HG02763 (cell line): ENCODE data around the gene NBDY.
"Not testable (repeated sequence)": the region's sequence is repeated elsewhere in the genome, so short reads cannot be mapped to it uniquely, and the experiment has no call there.

ENCODE experiments used
- ATAC-seq: cut with Tn5 transposase; IDR thresholded peaks from one replicate; pipeline ENCODE4 v1.9.1; 2021; ENCODE audit warnings: mild to moderate bottlenecking, moderate library complexity; ENCODE audit not compliant: unreplicated experiment

The NBDY gene

DNA sequence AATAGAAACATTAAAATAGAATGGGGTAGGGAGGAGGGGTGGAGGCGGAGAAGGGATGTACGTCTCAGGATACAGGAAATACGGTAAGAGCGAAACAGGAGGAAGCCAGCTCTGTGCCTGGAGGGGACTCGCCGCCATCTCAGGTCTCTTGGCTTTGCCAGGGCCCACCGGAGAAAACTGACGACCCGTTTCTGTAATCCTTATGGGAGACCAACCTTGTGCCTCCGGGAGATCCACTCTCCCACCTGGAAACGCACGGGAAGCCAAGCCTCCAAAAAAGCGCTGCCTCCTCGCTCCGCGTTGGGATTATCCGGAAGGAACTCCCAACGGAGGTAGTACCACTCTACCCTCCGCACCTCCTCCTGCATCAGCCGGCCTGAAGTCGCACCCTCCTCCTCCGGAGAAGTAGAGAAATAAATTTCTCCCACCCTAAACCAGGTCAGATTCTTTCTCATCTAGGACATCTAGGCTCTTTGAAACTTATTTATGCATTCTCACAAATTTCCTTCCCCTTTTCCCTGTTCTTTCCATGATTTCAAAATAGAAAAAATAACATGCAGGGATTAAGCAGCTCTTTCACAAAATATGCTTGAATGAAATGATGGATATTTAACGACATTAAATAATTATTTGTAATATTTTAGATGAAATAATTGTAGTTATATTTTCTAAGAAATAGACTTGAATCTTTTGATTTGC lies at the start of gene NBDY:
Gene NBDY (plus strand): TSS at position 92 of the 699 bp plus-strand sequence. CDS start 111 bp downstream, at position 203.
- ATAC-seq, result peak; percentile 61

DNA sequence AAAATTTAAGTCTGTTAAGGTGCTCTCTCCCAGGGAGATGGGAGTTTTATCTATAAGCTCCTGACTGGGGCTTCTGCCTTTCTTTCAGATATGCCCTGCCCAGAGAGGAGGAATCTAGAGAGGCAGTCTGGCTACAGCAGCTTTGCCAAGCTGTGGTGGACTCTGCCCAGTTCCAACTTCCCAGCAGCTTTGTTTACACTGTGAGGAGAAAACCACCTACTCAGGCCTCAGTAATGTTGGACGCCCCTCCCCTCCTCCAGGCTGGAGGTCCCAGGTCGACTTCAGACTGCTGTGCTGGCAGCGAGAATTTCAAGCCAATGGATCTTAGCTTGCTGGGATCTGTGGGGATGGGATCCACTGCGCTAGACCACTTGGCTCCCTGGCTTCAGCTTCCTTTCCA lies 24.5 kb upstream of the NBDY start:
- ATAC-seq, result not testable (repeated sequence)

- ATAC-seq, result no peak
Measured at GRCh38 chrX:56726605-56727004, 2.4 kb upstream of the NBDY start.

DNA sequence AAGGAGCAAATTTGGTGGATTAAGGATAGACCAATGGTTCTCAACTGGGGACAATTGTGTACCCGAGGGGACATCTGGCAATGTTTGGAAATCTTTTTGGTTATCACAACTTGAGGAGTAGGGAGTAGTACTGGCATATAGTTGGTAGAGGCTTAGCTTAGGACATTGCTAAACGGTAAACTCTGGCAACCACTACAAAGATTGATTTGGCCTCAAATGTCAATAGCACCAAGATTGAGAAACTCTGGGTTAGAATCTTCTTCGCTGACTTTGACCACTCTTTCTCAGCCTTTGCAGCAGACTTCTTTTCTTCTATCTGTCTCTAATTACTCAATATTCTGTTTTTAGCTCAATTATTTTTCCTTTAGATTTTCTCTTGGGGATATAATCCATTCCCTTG lies 1.5 kb upstream of the NBDY start:
- no peak for ATAC-seq

GRCh38 chrX:56728321-56728720 lies 722 bp upstream of the NBDY start:
- ATAC-seq, result no peak

GRCh38 chrX:56728752-56729151 lies 291 bp upstream of the NBDY start:
- peak; percentile 45 for ATAC-seq

GRCh38 chrX:56733459-56734046 lies 4.5 kb downstream of the NBDY start:
- ATAC-seq, result peak; percentile 43

DNA sequence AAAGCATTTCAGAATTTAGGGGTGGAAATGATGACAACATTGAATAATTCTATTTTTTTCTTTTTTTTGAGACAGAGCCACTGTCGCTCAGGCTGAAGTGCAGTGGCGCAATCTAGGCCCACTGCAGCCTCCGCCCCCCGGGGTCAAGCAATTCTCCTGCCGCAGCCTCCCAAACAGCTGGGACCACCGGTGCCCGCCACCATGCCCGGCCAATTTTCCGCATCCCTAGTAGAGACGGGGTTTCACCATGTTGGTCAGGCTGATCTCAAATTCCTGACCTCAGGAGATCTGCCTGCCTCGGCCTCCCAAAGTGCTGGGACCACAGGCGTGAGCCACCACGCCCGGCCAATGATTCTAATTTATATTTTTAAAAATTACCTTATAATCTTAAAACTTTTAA lies 7.2 kb downstream of the NBDY start:
- no peak for ATAC-seq

DNA sequence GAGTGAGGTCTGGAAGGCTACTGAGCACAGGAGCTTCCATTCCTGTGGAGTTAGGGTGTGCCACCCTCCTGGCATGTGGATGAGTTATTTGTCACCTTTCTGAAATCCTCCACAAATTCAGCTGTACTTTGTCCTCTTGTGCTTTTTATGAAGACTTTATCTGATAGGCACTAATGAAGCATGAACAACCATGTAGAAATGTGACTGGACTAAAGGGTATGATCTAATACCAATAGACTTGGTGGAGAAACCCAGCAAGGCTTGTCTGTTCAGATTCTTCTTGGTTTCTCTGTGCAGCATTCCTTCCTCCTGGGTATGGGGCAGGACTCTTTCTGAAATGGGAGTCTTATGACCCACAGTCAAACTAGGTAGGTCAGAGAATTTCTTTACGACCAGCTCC lies 9.6 kb downstream of the NBDY start:
- ATAC-seq, result no peak

- ATAC-seq, result no peak
Measured at GRCh38 chrX:56744996-56745395, 16.0 kb downstream of the NBDY start.

DNA sequence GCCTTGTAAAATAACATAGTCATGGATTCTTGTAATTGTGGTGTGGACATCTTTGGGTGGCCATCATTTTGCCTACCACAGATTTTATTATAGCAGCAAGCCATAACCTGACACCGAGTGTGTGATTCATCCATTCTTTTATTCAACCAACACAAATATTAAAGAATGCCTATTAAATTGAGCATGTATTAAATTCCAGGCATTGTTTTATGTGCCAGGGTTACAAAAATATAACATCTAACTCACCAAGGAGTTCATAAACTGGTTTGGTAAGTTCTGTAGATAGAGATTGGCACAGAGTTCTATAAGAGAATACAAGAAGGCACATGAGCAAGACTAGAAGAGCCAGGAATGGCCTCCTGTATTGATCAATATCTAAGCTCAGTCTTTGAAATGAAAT lies 18.0 kb downstream of the NBDY start:
- ATAC-seq, result no peak

DNA sequence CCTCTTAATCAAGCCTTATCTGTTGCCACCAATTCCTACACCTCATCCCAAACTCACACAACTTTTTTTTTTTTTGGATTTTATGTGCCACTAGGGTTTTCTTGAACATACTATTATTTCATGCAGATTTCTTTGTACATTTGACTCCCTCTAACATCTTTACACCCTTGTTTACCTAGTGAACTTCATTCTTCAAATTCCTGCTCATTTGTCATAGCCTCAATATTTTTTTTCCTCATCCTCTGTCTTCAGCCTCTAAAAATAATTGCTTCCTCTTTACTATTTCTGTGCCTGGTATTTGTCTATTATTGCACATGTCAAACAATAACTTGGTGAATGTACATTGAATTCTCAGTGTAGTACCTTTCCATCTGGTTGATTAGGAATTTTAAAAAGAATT lies 22.0 kb downstream of the NBDY start:
- ATAC-seq, result no peak

- no peak for ATAC-seq
Measured at GRCh38 chrX:56757327-56757726, 28.3 kb downstream of the NBDY start.

GRCh38 chrX:56758456-56758855 lies 29.4 kb downstream of the NBDY start:
- no peak for ATAC-seq

DNA sequence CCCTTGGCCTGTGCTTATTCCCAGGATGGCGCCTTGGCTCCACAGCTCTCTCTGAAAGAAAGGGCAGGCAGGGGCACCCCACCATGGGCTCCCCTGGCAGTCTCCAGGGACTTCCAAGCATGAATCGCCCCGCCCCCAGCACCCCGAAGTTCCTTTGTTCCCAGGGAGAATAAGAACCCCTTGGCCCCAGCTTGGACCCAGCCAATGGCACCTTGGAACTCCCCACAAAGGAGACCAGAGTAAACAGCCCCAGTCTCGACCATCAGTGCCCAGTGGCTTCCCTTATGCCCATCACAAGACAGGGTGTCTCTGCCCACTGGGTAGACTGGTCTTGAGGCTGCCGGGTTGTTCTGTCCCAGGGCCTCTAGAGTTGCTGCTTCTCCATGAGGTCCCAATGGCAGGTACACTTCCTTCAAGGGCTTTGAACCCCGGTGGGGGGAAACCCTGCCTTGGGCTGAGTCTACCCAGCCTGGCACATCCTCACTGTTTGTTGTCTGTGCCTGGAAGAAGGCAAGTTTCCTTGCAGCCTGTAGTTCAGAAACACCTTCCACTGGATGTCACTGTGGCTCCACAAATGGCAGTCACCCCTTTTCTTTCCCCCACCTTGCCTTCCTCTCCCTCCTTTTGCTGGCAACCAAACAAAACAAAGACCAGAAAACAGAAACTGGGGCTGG lies 30.8 kb downstream of the NBDY start:
- no peak for ATAC-seq

- ATAC-seq, result not testable (repeated sequence)
Measured at GRCh38 chrX:56760410-56761124, 31.5 kb downstream of the NBDY start.

- ATAC-seq, result no peak
Measured at GRCh38 chrX:56761167-56761566, 32.1 kb downstream of the NBDY start.

DNA sequence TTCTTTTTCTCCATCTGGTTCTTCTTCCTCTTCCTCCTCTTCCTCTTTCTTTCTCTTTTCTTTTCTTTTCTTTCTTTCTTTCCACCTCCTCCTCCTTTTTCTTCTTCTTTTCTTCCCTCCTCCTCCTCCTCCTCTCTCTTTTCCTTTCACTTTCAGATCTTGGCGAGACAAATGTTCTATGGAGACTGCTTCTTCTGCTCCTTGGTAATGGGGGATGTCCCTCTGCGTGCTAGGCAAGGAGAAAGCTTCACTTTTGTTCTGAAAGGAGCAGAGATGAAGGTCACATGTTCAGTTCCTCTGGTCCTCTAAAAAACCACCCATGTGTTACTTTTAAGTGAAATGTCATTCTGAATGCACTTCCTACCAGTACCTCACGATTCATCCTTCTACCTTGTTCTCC lies 33.2 kb downstream of the NBDY start:
- peak; percentile 22 for ATAC-seq

DNA sequence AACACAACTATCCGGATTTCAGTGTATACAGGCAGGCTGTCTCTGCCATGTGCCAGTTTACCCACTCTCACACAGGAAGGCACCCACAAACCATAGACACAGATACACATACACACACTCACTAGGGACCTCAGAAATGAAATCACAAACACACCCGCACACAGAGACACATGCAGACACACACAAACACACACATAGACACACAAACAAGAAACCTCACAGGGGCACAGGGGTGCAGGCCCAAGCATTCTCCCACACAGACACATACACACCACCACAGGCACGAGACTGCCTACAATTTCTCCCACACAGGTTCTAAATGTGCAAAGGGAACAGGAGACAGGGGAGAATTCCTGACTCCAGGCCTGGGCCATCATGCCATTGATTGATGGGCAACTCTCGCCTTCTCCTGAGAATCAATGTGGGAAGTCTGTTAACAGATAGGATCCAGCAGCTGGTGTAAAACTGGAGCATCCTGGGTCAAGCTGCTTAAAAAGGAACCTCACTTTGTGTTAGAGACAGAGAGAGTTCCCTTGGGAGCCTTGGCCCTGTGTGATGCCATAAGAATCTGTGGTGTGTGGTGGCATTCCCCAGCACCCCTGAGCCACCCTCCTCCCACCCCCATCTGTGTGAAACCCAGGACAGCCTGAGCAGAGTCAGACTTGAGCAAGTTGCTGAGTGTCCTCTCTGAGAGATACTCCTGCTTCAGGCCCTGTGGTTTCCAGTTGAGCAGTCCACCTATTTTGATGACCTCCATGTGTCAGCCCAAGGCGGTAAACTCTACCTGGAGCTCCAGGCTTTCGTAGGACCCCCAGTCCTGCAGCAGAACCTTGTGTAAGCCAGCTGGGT lies 33.9 kb downstream of the NBDY start:
- no peak for ATAC-seq

- ATAC-seq, result peak; percentile 25
Measured at GRCh38 chrX:56763556-56764152, 34.6 kb downstream of the NBDY start.
